HCT116 (cell line): Measurements from ENCODE around the gene RNF220.

Source experiments
- ATF3 ChIP-seq: IDR thresholded peaks from 2 replicates; pipeline ENCODE4 v1.6.1; 2012
- CEBPB ChIP-seq: IDR thresholded peaks from 2 replicates; pipeline ENCODE4 v1.6.1; 2012; ENCODE audit warnings: low read depth
- EZH2 ChIP-seq: fragments of 200-600 bp; sonication (generic); IDR thresholded peaks from 2 replicates; pipeline ENCODE4 v1.6.1; 2017; ENCODE audit warnings: antibody characterized with exemption, mixed run types
- JUND ChIP-seq: IDR thresholded peaks from 2 replicates; pipeline ENCODE4 v1.6.1; 2012
- POLR2A ChIP-seq: IDR thresholded peaks from 2 replicates; pipeline ENCODE4 v1.7.0; 2011; ENCODE audit warnings: borderline replicate concordance; ENCODE audit not compliant: insufficient read depth, insufficient read length; ENCODE audit errors: extremely low read depth
- POLR2AphosphoS5 ChIP-seq: IDR thresholded peaks from 2 replicates; pipeline ENCODE4 v1.6.1; 2011; ENCODE audit warnings: mild to moderate bottlenecking, low read depth, low read length, moderate library complexity
- ZNF274 ChIP-seq: fragments of 200-500 bp; sonication (Bioruptor generic); IDR thresholded peaks from 2 replicates; pipeline ENCODE4 v1.6.1; 2014; ENCODE audit warnings: mild to moderate bottlenecking, low read depth, low read length, inconsistent platforms
- TF ChIP-seq, protein P1 (sequence below), 3 experiments: fragments of 200-600 bp in 1 of 3; sonication (generic) in 1 of 3; IDR thresholded peaks in 2 of 3; conservative IDR thresholded peaks in 1 of 3; 2 replicates each; pipeline ENCODE4 v1.5.1; 2012 to 2017; ENCODE audit warnings: low read depth in 2 of 3, low read length in 2 of 3, antibody characterized with exemption in 1 of 3, borderline replicate concordance in 1 of 3, control low read depth in 1 of 3, mild to moderate bottlenecking in 1 of 3, mixed read lengths in 1 of 3, mixed run types in 1 of 3, moderate library complexity in 1 of 3; ENCODE audit not compliant: insufficient read depth in 1 of 3

GRCh38 chr1:44389437-44389836, 15.6 kb upstream of the RNF220 start:
- no peak for TF ChIP-seq ATF3
- TF ChIP-seq, protein P1, sequence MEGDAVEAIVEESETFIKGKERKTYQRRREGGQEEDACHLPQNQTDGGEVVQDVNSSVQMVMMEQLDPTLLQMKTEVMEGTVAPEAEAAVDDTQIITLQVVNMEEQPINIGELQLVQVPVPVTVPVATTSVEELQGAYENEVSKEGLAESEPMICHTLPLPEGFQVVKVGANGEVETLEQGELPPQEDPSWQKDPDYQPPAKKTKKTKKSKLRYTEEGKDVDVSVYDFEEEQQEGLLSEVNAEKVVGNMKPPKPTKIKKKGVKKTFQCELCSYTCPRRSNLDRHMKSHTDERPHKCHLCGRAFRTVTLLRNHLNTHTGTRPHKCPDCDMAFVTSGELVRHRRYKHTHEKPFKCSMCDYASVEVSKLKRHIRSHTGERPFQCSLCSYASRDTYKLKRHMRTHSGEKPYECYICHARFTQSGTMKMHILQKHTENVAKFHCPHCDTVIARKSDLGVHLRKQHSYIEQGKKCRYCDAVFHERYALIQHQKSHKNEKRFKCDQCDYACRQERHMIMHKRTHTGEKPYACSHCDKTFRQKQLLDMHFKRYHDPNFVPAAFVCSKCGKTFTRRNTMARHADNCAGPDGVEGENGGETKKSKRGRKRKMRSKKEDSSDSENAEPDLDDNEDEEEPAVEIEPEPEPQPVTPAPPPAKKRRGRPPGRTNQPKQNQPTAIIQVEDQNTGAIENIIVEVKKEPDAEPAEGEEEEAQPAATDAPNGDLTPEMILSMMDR (IDR thresholded peaks at IDR 0.05 in 2 of 3, conservative IDR thresholded peaks at IDR 0.05 in 1 of 3; ENCODE audit: borderline replicate concordance in 1 of 3, insufficient read depth in 1 of 3, low read depth in 2 of 3, low read length in 2 of 3), result no peak
- no peak for TF ChIP-seq EZH2
- no peak for TF ChIP-seq POLR2AphosphoS5
- TF ChIP-seq JUND, result no peak
- TF ChIP-seq CEBPB, result no peak
- no peak for TF ChIP-seq ZNF274
- TF ChIP-seq POLR2A, result no peak
